ENCODE measurements around the gene THEMIS. TPM values are rescaled to one million over a fixed set of nuclear protein-coding genes. Genes with fewer than 3 reads are reported as not detected.

THEMIS gene
- polyA plus RNA-seq, 1 donor (not counting 4 experiments of a cell fraction or from before 2014, with no cell fraction given) = not detected

DNA sequence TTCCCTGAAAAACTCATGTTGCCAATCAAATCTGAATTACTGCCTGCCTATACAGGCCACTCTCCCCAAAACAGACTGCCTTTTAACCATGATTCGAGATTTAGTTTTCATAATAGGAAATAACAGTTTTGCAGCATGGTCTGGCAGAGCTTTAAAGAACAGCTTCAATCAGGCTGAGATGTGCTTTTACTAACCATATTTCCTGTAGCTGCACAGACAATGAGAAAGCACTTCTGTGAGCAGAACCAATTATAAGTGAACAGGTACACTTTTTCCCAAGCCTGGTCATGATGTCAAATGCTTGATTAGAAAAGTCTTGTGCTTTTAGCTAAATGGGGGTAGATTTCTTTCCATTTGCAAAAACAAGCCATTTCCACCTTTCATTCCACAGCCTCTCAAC, 108.2 kb downstream of the THEMIS start:
- H3K4me2 ChIP-seq (ENCODE audit: control insufficient read depth, extremely low read depth, insufficient read depth, low read depth, low read length) = no peak overlapping the region
- no peaks in the 10 kb centered on the region for H3K9me1 ChIP-seq (ENCODE audit: control insufficient read depth, extremely low read depth, insufficient read depth, low read length)
- no peaks in the 10 kb centered on the region for H3K9me3 ChIP-seq (ENCODE audit: control insufficient read depth, low read depth, low read length)
- dilution Hi-C loops (cut with MboI; ENCODE audit: extremely low pct_ligation_motif_present, low sequenced_read_pairs) = no loop called here
- H3K4me1 ChIP-seq (ENCODE audit: control insufficient read depth, extremely low read depth, insufficient read depth, low read length) = no peaks in the 10 kb centered on the region
- DNase-seq (ENCODE audit: low read depth, low spot score) (no peak), FAIRE-seq (no peak)
- no peak for TF ChIP-seq EZH2 (IDR thresholded peaks at IDR 0.05; ENCODE audit: low read length)
- TF ChIP-seq, protein P1, sequence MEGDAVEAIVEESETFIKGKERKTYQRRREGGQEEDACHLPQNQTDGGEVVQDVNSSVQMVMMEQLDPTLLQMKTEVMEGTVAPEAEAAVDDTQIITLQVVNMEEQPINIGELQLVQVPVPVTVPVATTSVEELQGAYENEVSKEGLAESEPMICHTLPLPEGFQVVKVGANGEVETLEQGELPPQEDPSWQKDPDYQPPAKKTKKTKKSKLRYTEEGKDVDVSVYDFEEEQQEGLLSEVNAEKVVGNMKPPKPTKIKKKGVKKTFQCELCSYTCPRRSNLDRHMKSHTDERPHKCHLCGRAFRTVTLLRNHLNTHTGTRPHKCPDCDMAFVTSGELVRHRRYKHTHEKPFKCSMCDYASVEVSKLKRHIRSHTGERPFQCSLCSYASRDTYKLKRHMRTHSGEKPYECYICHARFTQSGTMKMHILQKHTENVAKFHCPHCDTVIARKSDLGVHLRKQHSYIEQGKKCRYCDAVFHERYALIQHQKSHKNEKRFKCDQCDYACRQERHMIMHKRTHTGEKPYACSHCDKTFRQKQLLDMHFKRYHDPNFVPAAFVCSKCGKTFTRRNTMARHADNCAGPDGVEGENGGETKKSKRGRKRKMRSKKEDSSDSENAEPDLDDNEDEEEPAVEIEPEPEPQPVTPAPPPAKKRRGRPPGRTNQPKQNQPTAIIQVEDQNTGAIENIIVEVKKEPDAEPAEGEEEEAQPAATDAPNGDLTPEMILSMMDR (optimal IDR thresholded peaks at IDR 0.05 in 1 of 3, IDR thresholded peaks at IDR 0.05 in 1 of 3, conservative IDR thresholded peaks at IDR 0.05 in 1 of 3; ENCODE audit: extremely low read depth in 1 of 3, insufficient read depth in 2 of 3, low read length in 3 of 3) = no peak
- H3K27me3 ChIP-seq (ENCODE audit: control insufficient read depth, extremely low read depth, insufficient read depth, low read length) = peaks cover 4% of the 10 kb centered on the region
- no peaks in the 10 kb centered on the region for H3K36me3 ChIP-seq (ENCODE audit: control insufficient read depth in 2 of 2, extremely low read depth in 1 of 2, insufficient read depth in 2 of 2, low read length in 2 of 2)
- H3K27ac ChIP-seq (ENCODE audit: control insufficient read depth, insufficient read depth, low read length) = no peak overlapping the region
- no peak overlapping the region for H3K4me3 ChIP-seq (ENCODE audit: control insufficient read depth in 2 of 3, extremely low read depth in 1 of 3, insufficient read depth in 2 of 3, low read depth in 1 of 3, low read length in 3 of 3)
- no peaks in the 10 kb centered on the region for H3K79me2 ChIP-seq (ENCODE audit: control insufficient read depth, insufficient read depth, low read length)
- no peak overlapping the region for H2AFZ ChIP-seq (ENCODE audit: control insufficient read depth, low read length)
- no peaks in the 10 kb centered on the region for H4K20me1 ChIP-seq (ENCODE audit: control insufficient read depth, extremely low read depth, insufficient read depth, low read length)
- no peak overlapping the region for H3K9ac ChIP-seq (ENCODE audit: control insufficient read depth, extremely low read depth, insufficient read depth, low read length)

DNA sequence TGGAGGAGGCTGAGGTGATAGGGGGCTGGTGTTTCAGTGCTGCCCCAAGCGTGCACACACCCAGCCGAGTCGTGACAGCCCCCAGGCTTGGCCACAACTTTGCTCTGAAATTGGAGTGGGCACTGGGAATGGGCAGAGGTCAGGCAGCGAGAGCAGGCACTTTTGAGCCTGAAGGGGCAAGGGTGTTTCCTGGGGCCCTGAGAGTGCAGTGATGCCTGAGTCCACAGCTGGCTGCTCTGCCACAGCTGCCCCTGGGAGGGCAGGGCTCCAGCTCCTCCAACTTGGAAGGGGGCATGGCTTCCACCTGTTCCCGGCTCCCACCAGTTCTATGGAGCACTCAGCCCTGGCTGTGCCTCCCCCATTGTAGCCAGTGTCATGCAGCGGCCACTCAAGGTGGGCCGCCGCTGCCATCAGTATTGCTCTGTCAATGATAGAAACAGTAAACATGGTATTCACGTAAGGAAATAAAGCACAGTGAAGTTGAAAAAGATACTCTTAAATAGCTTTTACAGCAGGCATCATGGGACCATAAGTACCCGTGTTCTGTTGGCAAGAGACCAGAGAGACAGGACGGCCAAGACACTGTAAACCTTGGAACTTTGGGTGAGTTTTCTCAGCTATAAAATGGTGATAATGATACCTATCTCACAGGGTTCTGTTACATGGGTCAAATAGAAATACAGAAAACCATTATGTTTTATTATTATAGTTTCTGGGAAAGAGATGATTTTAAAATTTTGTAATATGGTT, 108.9 kb downstream of the THEMIS start:
- Histone ChIP-seq H3K9me3 (ENCODE audit: control insufficient read depth, low read depth, low read length) (no peaks in the 10 kb centered on the region), H3K9ac (ENCODE audit: control insufficient read depth, extremely low read depth, insufficient read depth, low read length) (no peak overlapping the region), H3K27ac (ENCODE audit: control insufficient read depth, insufficient read depth, low read length) (no peak overlapping the region), H4K20me1 (ENCODE audit: control insufficient read depth, extremely low read depth, insufficient read depth, low read length) (no peaks in the 10 kb centered on the region), H3K4me3 (ENCODE audit: control insufficient read depth in 2 of 3, extremely low read depth in 1 of 3, insufficient read depth in 2 of 3, low read depth in 1 of 3, low read length in 3 of 3) (no peak overlapping the region), H3K9me1 (ENCODE audit: control insufficient read depth, extremely low read depth, insufficient read depth, low read length) (no peaks in the 10 kb centered on the region), H3K79me2 (ENCODE audit: control insufficient read depth, insufficient read depth, low read length) (no peaks in the 10 kb centered on the region), H3K4me2 (ENCODE audit: control insufficient read depth, extremely low read depth, insufficient read depth, low read depth, low read length) (no peak overlapping the region), H3K27me3 (ENCODE audit: control insufficient read depth, extremely low read depth, insufficient read depth, low read length) (peaks cover 8% of the 10 kb centered on the region), H2AFZ (ENCODE audit: control insufficient read depth, low read length) (no peak overlapping the region), H3K4me1 (ENCODE audit: control insufficient read depth, extremely low read depth, insufficient read depth, low read length) (no peaks in the 10 kb centered on the region), H3K36me3 (ENCODE audit: control insufficient read depth in 2 of 2, extremely low read depth in 1 of 2, insufficient read depth in 2 of 2, low read length in 2 of 2) (no peaks in the 10 kb centered on the region)
- FAIRE-seq (no peak), DNase-seq (ENCODE audit: low read depth, low spot score) (no peak)
- TF ChIP-seq EZH2 (IDR thresholded peaks at IDR 0.05; ENCODE audit: low read length) = no peak
- TF ChIP-seq, protein P1 (optimal IDR thresholded peaks at IDR 0.05 in 1 of 3, IDR thresholded peaks at IDR 0.05 in 1 of 3, conservative IDR thresholded peaks at IDR 0.05 in 1 of 3; ENCODE audit: extremely low read depth in 1 of 3, insufficient read depth in 2 of 3, low read length in 3 of 3) = no peak
- dilution Hi-C loops (cut with MboI; ENCODE audit: extremely low pct_ligation_motif_present, low sequenced_read_pairs) = no loop called here
